Amniotic epithelial cell (primary cell): ENCODE measurements around the gene RNF144B.
"Not testable (repeated sequence)": the region's sequence is repeated elsewhere in the genome, so short reads cannot be mapped to it uniquely, and the experiment has no call there.

ENCODE experiments used
- DNase-seq: peaks from one replicate; pipeline ENCODE4 v3.0.0-alpha.2; 2010; ENCODE audit warnings: low read depth

The RNF144B gene

DNA sequence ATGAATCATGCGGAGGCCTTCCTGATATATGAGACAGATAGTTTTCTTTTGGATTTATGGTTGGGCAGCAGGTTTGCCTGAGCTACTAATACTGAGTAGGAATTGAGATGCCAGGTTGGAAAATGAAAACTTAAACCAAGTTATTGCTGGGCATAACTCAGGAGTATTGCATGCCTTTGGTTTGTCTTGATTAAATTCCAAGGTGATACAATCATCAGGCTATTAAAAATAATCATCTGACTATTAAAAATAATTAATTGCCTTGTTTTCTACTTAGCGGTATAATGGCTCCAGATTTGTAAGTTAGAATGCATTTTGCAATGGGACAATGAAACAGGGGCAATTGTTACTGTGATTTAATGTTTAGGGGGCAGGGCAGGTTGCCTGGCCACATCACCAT is 15.5 kb upstream of the RNF144B start:
- no peak for DNase-seq

DNA sequence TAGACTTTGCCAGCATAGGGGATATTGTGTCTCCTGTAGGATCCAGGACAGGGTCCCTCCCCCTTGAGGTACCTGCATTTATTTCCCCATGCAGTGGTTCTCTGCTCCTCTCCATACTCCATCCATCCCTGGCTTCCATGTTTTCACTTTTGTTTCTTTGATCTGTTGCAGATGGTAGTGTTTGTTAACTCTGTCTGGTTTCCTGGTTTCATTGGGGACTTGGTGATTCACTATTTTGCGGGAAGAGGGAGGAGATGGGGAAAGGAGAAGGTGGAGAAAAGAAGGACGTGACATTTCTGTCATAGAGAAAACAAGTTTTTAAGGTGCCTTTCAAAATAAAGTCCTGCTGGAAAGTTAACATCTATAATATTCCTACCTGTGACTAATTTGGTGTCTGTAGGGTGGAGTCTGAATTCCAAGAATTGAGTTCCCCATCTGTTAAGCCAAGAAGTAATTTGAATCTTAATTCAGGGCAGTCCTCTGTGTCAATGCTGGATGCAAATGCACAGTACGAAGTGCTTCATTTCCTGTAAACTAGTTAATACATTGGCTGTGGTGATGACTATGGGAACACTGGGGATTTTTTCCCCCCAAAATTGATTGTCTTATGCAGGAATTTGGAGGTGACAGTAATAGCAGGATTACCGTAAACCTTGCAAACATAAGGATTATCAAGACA is 6.9 kb upstream of the RNF144B start:
- DNase-seq, result no peak

DNA sequence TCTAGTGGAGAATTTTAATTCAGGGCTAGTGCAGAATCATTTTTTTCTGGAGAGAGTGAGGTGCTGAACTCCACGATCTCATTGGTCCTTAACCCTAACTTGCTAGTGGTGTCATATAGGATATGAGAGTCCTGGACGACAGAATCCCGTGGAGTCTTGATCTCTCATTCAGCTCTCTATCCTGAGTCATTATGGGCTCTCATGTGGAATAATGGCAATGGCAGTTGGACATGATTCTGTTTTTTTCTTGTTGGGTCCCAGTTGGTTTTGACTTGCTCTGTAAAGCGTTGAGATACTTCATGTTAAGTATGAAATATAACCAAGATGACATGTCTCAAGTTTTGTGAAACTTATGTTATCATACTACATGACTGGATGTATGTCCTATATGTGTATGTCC is 6.3 kb upstream of the RNF144B start:
- DNase-seq, result no peak

DNA sequence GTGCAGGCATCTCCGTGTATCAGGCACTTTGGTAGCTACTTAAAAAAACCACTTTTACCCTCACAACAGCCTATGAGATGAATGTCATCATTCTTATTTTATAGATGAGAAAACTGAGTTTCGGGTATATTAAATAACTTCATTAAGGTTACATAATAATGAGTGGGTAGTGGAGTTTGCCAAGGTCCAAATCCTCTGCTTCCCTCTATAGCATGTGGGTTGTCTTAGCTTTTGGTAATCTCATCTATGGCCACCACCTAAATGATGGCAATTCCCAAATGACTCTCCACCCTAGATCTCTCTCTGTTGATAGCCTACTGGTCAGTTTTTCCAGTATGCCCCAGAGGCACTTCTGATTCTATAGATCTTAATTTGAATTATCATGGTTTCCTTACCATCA is 3.7 kb upstream of the RNF144B start:
- no peak for DNase-seq

DNA sequence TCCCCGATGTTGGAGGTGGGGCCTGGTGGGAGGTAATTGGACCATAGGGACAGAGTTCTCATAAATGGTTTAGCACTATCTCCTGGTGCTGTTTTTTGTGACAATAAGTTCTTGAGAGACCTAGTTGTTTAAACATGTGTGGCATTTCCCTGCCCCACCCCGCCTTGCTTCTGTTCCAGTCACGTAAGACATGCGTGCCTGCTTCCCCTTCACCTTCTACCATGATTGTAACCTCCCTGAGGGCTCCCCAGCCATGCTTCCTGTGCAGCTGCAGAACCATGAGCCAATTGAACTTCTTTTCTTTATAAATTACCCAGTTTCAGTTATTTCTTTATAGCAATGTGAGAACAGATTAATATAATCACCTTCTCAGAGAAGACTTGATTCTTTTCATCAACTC is 2.5 kb upstream of the RNF144B start:
- no peak for DNase-seq

DNA sequence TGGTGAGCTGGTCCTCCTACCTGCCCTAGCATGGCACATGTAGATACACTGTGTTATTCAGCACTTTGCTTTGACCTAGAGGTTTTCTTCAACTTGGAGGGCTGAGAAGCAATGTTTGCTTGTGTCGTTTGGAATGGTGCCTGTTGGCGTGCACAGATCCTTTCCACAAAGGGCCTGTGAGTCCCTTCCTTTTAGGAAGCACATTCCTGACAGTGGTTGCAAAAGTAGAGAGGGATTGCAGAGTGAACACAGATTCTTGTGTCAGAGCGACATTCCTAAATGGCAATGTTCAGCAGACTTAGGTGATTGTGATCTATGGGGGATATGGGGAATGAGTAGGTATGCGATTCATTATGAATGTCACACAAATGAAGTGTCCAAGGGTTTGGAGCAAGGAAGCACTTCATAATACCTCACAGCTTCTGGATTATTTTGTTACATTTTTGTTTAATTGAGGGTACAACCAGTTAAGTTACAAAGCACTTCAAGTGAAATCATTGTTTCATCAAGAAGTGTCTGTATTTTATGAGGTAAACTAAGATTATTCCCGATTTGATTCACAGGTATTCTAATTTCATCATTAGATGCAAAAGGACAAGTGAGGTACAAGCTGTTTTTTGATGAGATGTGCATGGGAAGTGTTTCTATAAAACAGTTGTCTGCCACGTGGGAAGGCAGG is 713 bp upstream of the RNF144B start:
- no peak for DNase-seq

DNA sequence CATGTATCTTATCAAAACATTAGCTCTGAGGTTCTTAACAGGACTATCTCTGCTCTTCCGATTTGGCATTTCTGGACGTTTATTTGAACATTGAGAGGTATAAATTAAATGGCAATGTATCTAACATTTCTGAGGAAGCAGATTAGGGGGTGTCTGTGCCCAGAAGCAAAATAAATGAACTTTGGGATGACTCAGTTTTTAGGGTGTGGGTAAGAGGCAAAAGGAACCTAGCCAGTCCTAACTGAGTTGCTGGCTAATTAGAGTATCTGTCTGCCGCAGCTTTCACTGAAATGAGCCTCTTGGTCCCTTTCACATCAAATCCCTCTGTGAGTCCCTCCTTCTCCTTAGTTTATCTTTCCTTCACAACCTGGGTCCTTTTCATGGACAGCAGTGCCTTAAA is 1.1 kb downstream of the RNF144B start:
- DNase-seq, result no peak

DNA sequence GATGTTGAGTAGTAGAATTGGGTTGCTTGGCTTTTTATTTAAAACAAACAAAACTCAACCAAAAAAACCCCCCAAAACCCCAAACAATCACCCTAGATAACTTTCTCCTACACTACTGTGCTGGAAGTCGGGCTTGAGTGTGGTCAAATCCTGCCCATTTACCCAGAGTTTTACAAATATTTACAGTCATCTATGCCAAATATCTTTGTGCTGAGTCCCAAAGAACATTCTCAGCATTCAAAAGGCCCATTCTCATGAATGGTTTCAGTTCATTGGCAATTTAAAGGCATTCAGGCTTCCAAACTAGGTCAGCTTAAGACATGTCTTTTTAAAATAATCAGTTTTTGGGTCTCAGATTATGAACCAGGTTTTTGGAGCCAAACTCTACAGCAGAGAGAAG is 1.8 kb downstream of the RNF144B start:
- peak; percentile 58 for DNase-seq

DNA sequence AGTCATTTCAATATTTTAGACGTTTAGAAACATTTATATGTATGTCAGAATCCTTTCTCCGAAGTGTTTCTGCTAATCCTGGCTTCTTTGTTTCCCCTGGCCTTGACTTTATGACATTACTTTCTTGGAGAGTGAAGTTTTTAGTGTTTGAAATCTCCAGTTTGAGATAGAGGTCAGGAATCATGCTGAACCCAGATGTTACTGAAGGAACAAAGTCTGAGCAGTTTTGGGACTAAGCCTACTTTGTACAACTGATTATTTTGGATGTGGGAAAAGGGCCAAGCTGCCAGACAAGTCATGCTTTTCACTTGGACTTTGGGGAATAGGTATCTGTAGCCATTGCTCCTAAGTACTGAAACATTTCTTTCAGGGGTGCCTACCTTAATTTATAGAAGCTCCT is 2.3 kb downstream of the RNF144B start:
- DNase-seq, result no peak

DNA sequence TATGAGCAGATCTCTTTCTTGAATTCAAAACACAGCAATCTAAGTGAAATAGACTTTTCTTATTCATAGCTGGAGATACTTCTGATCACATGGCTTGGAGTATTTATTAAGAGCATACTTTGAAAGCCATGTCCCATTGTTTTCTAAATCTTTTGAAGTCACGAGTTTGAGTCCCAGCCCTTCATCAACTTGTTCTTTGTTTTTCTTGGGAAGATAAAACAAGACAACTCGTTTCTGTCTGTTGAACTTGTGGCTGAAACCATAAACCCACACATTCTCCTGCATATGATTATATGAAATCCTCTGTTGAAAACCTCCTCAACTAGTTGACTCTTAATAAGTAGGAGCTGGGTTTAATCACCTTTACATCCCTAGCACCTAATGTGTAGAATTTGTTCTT is 3.3 kb downstream of the RNF144B start:
- DNase-seq, result no peak

DNA sequence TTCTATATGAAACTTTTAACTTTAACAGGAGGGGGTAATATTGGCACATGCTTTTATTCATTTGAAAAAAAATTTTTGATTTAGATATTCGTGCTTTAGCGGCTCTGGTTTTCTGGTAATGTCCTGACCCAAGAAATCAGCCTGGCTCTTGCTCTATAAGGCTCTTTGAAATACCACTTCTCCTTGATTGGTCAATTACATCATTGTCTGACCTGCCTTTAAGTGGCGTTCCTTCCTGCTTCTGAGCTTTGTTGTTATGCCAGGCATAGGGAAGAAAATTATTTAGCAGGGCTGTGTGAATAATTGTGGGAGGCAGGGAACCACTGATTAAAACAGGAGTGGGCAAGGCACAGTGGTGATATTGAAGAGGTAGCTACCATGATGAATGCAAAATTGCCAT is 3.9 kb downstream of the RNF144B start:
- no peak for DNase-seq

DNA sequence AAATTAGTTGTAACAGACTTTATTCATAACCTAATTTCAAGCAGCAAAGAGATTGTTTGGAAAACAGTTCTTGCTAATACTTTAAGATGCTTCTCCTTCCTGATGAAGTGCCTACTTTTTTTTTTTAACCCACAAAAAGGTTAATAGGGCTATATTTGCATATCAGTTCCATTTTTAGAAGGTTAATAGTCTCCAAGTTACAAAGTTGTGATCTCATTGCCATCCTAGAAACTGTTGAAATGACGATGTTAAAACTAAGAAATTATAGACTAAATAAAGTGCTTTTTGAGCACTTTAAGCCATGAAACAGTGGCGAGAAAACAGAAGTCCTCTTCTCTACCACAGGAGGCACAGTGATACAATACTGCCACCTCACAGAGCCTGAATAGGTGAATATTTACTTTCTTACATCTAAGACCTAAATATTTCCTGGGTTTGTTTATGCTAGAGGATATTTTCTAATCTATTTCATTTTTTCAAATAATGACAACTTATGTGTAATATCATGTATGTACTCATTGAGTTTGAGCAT is 5.3 kb downstream of the RNF144B start:
- no peak for DNase-seq

DNA sequence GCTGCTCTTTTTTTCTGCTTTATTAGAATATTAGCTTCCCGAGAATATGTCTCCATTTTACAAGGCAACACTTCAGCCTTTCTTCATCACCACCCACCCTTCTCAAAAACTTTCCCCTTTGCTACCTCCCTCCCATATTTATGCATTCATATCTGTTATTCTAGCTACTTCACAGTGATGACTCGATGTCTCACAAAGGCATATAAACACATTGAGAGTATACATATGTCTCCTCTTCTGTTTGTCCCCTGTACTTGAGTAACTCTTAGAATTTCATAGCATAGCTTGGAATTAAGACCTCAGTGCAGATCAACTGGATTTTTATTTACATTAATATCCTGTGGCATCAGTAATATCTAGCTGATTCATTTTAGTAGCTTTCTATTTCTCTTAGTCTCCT is 6.5 kb downstream of the RNF144B start:
- DNase-seq, result no peak

DNA sequence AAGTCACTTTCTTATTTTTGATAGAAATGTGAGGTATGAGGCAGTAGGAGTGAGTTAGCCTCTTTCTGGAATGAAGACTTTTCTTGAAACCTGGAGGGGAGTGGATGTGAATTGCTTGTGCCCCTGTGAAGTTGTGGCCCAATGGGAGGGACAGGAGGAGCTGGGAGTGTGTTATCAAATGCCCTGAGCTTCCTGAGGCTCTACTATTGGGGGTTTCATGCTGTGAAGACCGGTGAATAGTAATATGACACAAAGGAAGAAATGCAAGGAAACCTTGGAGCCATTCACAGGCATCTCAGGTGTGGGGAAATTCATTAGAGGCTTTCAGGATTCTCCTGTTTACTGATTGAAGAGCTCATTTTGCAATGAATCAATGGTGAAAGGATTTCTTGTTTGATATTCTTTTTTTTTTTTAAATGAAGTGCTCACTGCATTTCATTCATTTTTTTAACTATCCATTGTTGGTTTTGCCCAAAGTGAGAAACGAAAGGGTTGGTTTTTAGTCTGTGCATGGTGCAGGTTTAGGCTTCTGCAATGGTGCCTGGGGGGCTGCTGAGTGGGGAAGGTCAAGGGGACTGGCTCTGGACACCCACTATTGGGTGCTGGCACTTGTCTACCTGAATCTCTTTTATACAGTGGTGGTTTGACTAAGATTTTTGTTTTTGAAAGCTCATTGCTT is 8.2 kb downstream of the RNF144B start:
- no peak for DNase-seq

DNA sequence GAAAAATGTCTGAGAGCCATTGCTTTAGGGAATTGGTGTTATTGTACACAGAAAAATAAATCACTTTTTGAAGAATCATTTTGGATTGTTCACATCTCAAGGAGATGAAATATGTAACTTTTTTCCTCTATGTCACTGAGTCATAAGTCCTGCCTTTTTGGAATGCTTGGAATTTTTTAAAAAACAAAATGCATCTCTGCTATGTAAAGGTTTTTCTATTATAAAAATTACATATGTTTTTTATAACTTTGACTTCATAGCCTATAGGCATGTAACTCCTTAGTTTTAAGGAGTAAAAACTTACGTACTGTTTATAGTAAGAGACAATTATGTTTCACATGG is 8.7 kb downstream of the RNF144B start:
- peak; percentile 32 for DNase-seq

DNA sequence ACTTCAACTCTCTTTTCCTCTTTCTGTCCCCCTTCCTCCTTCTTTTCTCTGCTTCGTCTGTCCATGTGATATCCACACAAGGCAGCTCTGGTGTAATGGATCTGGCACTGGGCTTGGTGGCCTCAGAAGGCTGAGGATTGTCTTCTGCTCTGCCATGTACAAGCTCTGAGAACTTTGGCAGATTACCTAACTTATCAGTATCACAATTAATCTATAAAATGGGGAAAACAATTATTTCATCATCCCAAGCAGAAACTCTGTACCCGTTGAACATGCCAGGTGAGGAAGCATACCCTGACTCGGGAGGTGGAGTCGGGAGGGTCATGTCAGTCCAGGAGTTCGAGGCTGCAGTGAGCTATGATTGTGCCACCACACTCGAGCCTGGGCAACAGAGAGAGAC is 10.6 kb downstream of the RNF144B start:
- DNase-seq, result no peak

DNA sequence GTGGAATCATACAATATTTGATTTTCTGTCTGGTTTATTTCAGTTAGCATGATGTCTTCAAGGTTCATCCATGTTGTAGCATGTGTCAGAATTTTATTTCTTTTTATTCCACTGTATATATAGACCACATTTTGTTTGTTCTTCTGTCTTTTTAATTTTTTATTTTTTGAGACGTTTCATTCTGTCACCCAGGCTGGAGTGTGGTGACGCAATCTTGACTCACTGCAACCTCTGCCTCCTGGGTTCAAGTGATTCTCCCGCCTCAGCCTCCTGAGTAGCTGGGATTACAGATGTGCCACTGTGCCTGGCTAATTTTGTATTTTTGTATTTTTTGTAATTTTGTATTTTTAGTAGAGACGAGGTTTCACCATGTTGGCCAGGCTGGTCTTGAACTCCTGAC is 11.1 kb downstream of the RNF144B start:
- DNase-seq, result not testable (repeated sequence)

DNA sequence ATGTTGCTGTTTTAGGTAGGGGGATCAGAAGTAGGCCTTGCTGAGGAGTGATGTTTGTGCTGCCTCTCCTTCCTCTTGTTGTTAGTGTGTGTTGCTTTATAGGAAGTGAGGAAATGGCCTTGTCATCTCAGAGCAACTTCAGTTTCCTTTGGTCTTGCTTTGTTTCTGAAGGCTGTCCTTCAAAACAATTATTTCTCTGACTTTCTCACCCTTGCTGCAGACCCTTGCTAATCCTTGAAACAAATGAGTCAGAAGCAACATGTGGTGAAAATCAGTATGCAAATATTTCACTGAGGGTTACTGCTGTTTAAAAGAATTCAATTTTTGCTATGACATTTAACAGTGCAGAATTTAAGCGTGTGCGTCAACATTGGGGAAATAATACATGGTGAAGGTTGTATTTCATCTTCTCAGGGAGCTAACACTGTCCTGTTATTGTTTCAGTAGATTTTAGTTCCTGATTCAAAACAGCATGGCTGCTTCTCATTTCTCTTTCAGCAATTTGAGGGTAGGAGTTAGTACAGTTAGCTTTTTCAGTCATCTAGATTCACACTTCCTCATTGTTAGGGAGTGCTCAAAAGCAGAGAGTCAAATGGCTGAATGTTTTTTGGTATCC is 13.8 kb downstream of the RNF144B start:
- peak; percentile 49 for DNase-seq

DNA sequence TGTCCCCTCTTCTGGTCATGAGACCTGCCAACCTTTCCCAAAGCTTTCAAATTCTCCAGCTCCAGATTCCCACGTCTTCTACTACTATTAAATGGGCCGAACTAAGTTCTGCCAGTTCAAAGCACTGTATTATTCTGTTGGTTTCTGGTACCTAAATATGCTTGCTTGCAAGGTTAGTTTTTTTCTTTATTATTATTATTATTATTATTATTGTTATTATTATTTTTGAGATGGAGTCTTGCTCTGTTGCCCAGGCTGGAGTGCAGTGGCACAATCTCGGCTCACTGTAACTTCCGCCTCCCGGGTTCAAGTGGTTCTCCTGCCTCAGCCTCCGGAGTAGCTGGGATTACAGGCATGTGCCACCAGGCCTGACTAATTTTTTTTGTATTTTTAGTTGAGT is 17.8 kb downstream of the RNF144B start:
- DNase-seq, result not testable (repeated sequence)

DNA sequence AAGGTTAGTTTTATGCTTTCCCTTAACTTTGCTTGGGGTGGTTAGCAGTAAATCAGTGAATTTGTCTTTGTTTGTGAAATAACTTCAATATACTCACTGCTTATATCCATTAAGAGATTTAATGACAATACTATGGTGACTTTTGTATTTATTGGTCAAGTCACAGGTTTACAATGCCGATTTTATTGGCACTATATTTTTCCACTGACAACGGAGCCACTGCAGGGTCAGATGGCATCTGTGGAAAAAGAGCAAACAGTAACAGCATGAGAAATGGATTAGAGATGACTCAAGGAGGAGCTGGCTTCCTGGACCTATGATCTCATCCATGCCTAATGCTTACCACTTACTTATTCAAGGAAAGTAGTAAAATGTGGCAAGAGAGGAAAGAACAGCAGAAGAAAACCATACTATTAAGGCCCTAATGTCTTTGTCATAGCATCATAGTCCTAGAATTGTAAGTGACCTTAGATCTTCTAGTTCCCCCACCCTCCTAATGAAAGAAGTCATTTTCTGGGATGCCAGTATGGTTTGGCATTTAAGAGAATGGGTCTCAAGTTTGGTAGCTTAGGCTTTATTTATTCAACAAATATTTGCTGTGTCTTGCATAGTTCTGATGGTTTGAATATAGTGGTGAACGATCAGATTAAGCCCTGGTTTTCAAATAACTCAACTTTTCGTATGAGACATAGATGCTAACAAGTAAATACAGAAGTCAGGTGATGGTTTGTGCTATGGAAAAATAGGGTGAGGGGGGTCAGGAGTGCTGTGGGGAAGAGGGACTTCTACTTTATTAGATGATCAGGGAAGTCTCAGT is 18.5 kb downstream of the RNF144B start:
- peak; percentile 93 for DNase-seq

DNA sequence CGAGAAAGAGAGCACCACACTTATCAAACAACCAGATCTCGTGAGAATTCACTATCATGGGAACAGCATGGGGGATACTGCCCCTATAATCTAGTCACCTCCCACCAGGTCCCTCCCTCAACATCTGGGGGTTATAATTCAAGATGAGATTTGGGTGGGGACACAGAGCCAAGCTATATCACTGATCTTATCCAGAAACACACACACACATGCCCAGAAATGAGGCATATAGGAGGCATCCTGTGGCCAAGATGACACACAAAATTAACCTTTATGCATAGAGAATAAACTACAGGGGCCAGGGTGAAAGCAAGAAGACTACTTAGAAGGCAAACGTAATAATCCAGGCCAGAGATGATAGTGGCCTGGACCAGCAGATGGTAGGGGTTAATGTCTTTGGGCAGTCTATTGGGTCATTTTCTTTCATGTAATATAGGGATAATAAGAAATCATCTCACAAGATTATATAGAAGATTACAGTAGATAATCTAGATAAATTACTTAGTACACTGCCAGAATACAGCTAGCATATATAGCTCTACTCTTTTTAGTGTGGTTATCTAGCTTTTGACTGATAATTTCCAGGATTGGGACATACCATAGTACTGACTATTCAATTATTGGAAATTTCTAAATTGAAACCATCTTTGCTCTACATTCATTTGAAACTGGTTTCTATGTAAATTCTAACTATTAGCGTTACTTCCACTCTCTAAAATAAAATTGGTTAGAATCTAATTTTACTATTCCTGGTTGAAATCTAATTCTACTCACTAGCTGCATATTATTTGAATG is 20.0 kb downstream of the RNF144B start:
- no peak for DNase-seq
